Naive thymus-derived CD4-positive, alpha-beta T cell (primary cell): ENCODE data around the gene REX1BD. TPM values are rescaled to one million over a fixed set of nuclear protein-coding genes. Genes with fewer than 3 reads are reported as not detected.

Experiments used
- ATAC-seq: fragments of 150-1000 bp; cut with Tn5 transposase; 2 replicates; pipeline ENCODE4 v1.10.0; 2021; ENCODE audit warnings: mild to moderate bottlenecking, moderate library complexity
- CTCF ChIA-PET: fragments of 350-600 bp; sonication (Branson Sonifier 250); formaldehyde crosslinking; loops from one replicate; lab custom pipeline; 2021; ENCODE audit warnings: antibody characterized with exemption; lab: Charles Lee
- POLR2A ChIA-PET: fragments of 350-600 bp; sonication (Branson Sonifier 250); formaldehyde crosslinking; loops from one replicate; lab custom pipeline; 2021; ENCODE audit warnings: antibody characterized with exemption, inconsistent platforms; lab: Charles Lee
- DNase-seq, 9 donors: peaks; one replicate each; pipeline versions ENCODE4 v3.0.0 to v3.0.0-alpha.2; 2020 to 2022; ENCODE audit warnings: mixed read lengths in 1 of 9
- H3K27ac ChIP-seq: one replicate; pipeline ENCODE4 v1.7.0; 2013; ENCODE audit warnings: mild to moderate bottlenecking, low read depth, low read length, moderate library complexity
- H3K27me3 ChIP-seq, 2 donors: one replicate each; pipeline ENCODE4 v1.7.0; 2013; ENCODE audit warnings: low read length in 2 of 2, mild to moderate bottlenecking in 2 of 2, moderate library complexity in 2 of 2; ENCODE audit not compliant: control insufficient read depth in 2 of 2, insufficient read depth in 2 of 2
- H3K36me3 ChIP-seq, 3 experiments: 1 replicate in 2 of 3; 2 replicates in 1 of 3; pipeline ENCODE4 v1.7.0; 2013; ENCODE audit warnings: low read length in 3 of 3, mild to moderate bottlenecking in 3 of 3, moderate library complexity in 1 of 3; ENCODE audit not compliant: insufficient read depth in 3 of 3, control insufficient read depth in 2 of 3
- H3K4me1 ChIP-seq, 2 donors: one replicate each; pipeline ENCODE4 v1.7.0; 2013; ENCODE audit warnings: low read length in 2 of 2, mild to moderate bottlenecking in 2 of 2, moderate library complexity in 1 of 2; ENCODE audit not compliant: control insufficient read depth in 2 of 2, insufficient read depth in 2 of 2
- H3K4me3 ChIP-seq: 2 replicates; pipeline ENCODE4 v1.7.0; 2013; ENCODE audit warnings: mild to moderate bottlenecking, low read length
- H3K9me3 ChIP-seq, 3 experiments: 1 replicate in 2 of 3; 2 replicates in 1 of 3; pipeline ENCODE4 v1.7.0; 2013; ENCODE audit warnings: low read length in 3 of 3; ENCODE audit not compliant: control insufficient read depth in 2 of 3
- H3K27ac Mint-ChIP-seq, 9 donors: one replicate each; pipeline ENCODE4 v1.8.0; 2020 to 2022; ENCODE audit warnings: mixed read lengths in 9 of 9, mild to moderate bottlenecking in 8 of 9, moderate library complexity in 5 of 9, inconsistent platforms in 2 of 9
- H3K27me3 Mint-ChIP-seq, 5 donors: one replicate each; pipeline ENCODE4 v1.8.0; 2021 to 2022; ENCODE audit warnings: mixed read lengths in 5 of 5, mild to moderate bottlenecking in 1 of 5
- H3K36me3 Mint-ChIP-seq, 5 donors: one replicate each; pipeline ENCODE4 v1.8.0; 2020 to 2022; ENCODE audit warnings: mixed read lengths in 5 of 5, mild to moderate bottlenecking in 3 of 5, inconsistent platforms in 1 of 5
- H3K4me1 Mint-ChIP-seq, 7 donors: one replicate each; pipeline ENCODE4 v1.8.0; 2020 to 2022; ENCODE audit warnings: mixed read lengths in 7 of 7, mild to moderate bottlenecking in 3 of 7, inconsistent platforms in 1 of 7
- H3K4me3 Mint-ChIP-seq, 10 donors: one replicate each; pipeline ENCODE4 v1.8.0; 2020 to 2022; ENCODE audit warnings: mild to moderate bottlenecking in 10 of 10, mixed read lengths in 10 of 10, moderate library complexity in 6 of 10, inconsistent platforms in 2 of 10
- H3K9me3 Mint-ChIP-seq, 11 donors: one replicate each; pipeline ENCODE4 v1.8.0; 2020 to 2022; ENCODE audit warnings: mixed read lengths in 11 of 11, mild to moderate bottlenecking in 4 of 11, inconsistent platforms in 1 of 11, moderate library complexity in 1 of 11
- intact Hi-C, 2 donors: fragments of 100-400 bp; cut with micrococcal nuclease; formaldehyde crosslinking; loops; one replicate each; pipeline ENCODE4 v1.15.1; 2023
- polyA plus RNA-seq, 2 donors: library from polyadenylated mRNA; unstranded; fragments of 300-500 nt; fragmentation: Illumina TruSeq; gene quantifications; one replicate each; pipeline ENCODE4 v1.2.3, GENCODE V29; 2021
- total RNA-seq, 6 experiments: library from RNA in 5 of 6; stranded (reverse) in 5 of 6; gene quantifications; 1 replicate in 5 of 6; 2 replicates in 1 of 6; pipeline ENCODE4 v1.2.3 and lab custom pipeline; 2021 to 2026

The REX1BD gene
- total and polyA plus RNA-seq, 7 experiments from 2014 or later: 83.9 to 197 (median 151) TPM

DNA sequence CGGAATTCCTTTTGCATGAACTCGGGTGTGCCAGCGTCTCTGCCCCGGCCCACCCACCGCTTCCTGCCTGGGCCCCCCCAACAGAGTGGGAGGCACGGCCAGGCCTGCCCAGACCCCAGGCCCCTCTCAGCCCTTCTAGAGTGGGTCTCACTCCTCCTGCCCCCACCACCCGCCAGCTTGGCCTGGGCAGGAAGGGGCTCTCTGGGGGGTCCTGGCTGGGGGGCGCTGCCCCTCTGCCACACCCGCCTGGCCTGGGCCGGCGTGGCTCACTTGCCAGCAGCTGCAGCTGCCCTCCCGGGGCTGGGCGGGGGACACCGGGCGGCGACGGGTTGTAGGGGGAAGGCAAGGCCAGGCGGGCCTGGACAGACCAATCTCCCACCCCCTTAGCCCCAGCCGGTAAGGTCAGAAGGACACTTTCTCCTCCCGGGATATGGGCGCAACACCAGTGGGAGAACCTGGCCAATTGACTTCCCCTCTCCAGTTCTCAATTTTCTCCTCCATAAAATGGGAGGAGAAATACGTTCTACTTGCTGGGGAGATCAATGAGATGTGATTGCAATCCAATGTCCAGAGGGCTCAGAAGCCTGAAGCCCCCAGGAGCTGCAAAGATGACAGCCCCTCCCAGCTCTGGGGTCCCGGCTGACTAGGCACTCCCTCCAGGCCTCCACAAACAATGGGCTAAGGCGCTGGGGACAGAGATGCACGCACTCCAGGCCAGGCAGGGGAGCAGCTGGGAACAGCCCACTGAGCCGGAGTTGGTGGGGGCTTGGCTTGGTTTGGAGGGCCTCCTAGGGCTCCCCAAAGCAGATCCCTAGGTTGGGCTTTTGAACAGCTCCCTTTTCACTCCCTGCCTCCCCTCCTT lies 15.6 kb downstream of the REX1BD start:
- Histone ChIP-seq H3K4me1 (no peaks in the 10 kb centered on the region), H3K27me3 (peaks cover 4 to 20% of the 10 kb centered on the region in 2 donors), H3K27ac (no peak overlapping the region), H3K9me3 (no peaks in the 10 kb centered on the region), H3K4me3 (no peak overlapping the region), H3K36me3 (no peaks in the 10 kb centered on the region)
- Mint-ChIP-seq H3K27ac (no peak overlapping the region), H3K4me1 (peaks cover 2 to 23% (median 13%) of the 10 kb centered on the region in 7 donors), H3K9me3 (peaks cover 0 to 3% (median 0%) of the 10 kb centered on the region in 11 donors), H3K27me3 (peaks cover 42 to 61% (median 53%) of the 10 kb centered on the region in 5 donors), H3K36me3 (peaks cover 0 to 4% (median 0%) of the 10 kb centered on the region in 5 donors), H3K4me3 (no peak overlapping the region)
- CTCF ChIA-PET: interaction anchor here (0.5 kb wide), 1 partner anchor 69 kb away, joined by 3 read pairs; no protein-coding TSS in a partner anchor
- intact Hi-C loops: no loop called here
- DNase-seq: no peak
- ATAC-seq: no peak
- POLR2A ChIA-PET: interaction anchor here (1.0 kb wide), 1 partner anchor 15 kb away, joined by 3 read pairs; the partner anchor contains the start of gene REX1BD

- peak overlapping the region in 2 of 10 donors; percentile 16 to 76 for H3K4me3 Mint-ChIP-seq
- peaks cover 4 to 23% of the 10 kb centered on the region in 2 donors for H3K27me3 ChIP-seq
- ChIA-PET CTCF (interaction anchor here (0.5 kb wide), 1 partner anchor 68 kb away, joined by 3 read pairs; no protein-coding TSS in a partner anchor), POLR2A (interaction anchor here (1.0 kb wide), 1 partner anchor 16 kb away, joined by 3 read pairs; the partner anchor contains the start of gene REX1BD)
- peaks cover 0 to 3% (median 0%) of the 10 kb centered on the region in 11 donors for H3K9me3 Mint-ChIP-seq
- no peak overlapping the region for H3K27ac ChIP-seq
- no peak overlapping the region for H3K4me3 ChIP-seq
- H3K27ac Mint-ChIP-seq: no peak overlapping the region
- peaks cover 2 to 26% (median 13%) of the 10 kb centered on the region in 7 donors for H3K4me1 Mint-ChIP-seq
- ATAC-seq (no peak), DNase-seq (no peak)
- no peaks in the 10 kb centered on the region for H3K4me1 ChIP-seq
- peaks cover 0 to 4% (median 0%) of the 10 kb centered on the region in 5 donors for H3K36me3 Mint-ChIP-seq
- intact Hi-C loops: no loop called here
- H3K36me3 ChIP-seq: no peaks in the 10 kb centered on the region
- peaks cover 47 to 66% (median 56%) of the 10 kb centered on the region in 5 donors for H3K27me3 Mint-ChIP-seq
- H3K9me3 ChIP-seq: no peaks in the 10 kb centered on the region
Observed at GRCh38 chr19:18604820-18605159, 16.2 kb downstream of the REX1BD start.

DNA sequence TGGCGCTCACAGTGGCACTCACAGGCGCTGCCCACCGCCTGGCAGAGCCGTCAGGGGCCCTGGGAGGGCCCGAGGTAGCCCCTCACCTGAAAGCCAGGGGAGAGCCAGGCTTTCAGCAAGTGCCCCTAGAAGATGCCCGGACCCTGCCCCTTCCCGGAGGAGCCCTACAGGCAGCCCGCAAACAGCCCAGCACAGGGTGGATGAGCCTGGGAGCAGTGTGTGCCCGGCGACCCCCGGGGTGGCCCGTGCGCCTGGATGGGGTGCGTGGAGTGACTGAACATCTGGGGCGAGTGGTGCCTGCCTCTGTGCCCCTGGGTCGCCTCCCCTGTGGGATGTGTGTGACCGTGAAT lies 16.6 kb downstream of the REX1BD start:
- ChIA-PET POLR2A (no interaction called here), CTCF (no interaction called here)
- DNase-seq: no peak
- Mint-ChIP-seq H3K4me1 (peaks cover 2 to 26% (median 13%) of the 10 kb centered on the region in 7 donors), H3K27me3 (peaks cover 47 to 70% (median 60%) of the 10 kb centered on the region in 5 donors), H3K4me3 (peak overlapping the region; percentile 3 to 82 (median 47)), H3K27ac (peak overlapping the region in 1 of 9 donors; percentile 67), H3K9me3 (peaks cover 0 to 3% (median 0%) of the 10 kb centered on the region in 11 donors), H3K36me3 (peaks cover 0 to 4% (median 0%) of the 10 kb centered on the region in 5 donors)
- Histone ChIP-seq H3K27ac (no peak overlapping the region), H3K4me3 (no peak overlapping the region), H3K4me1 (no peaks in the 10 kb centered on the region), H3K36me3 (no peaks in the 10 kb centered on the region), H3K9me3 (no peaks in the 10 kb centered on the region), H3K27me3 (peaks cover 4 to 26% of the 10 kb centered on the region in 2 donors)
- ATAC-seq: no peak
- intact Hi-C loops: no loop called here

DNA sequence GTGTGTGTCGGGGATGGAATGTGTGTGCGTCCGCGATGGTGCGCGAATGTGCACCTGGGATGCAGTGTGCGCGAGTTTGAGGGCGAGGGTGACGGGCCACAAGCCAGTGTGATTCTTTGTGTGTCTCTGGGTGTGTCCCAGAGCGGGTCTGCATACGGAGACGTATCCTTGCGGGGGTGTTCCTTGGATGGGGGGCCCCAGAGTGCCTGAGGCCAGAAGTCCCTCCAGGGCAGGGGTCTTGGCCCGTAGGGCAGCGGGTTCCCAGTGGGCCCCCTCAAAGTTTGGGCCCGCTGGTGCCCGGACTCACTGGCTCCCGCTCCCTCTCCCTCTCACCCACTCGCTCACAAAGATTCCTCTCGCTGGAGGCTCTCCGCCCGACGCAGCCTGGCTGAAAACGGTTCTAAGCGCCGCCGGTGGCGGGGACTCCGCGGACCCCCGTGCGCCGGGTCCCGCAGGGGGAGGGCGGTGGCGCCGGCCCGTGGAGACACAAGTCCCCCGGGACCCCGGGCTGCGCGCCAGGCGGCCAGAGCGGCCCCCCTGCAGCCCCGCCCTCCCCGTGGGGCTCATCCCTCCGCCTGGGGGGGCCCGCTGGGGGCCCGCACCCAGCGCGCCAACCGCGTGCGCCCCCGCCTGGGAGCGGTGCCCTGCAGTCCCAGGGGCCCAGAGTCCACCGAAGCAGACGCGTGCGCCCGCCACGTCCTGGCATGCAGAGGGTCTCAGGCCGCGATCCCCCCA lies 17.1 kb downstream of the REX1BD start:
- ATAC-seq (no peak), DNase-seq (no peak)
- Mint-ChIP-seq H3K36me3 (peaks cover 0 to 4% (median 0%) of the 10 kb centered on the region in 5 donors), H3K27me3 (peaks cover 47 to 73% (median 63%) of the 10 kb centered on the region in 5 donors), H3K27ac (peak overlapping the region in 1 of 9 donors; percentile 67), H3K4me1 (peaks cover 2 to 26% (median 13%) of the 10 kb centered on the region in 7 donors), H3K9me3 (peaks cover 0 to 3% (median 0%) of the 10 kb centered on the region in 11 donors), H3K4me3 (peak overlapping the region; percentile 3 to 82 (median 47))
- ChIA-PET POLR2A (no interaction called here), CTCF (no interaction called here)
- Histone ChIP-seq H3K36me3 (no peaks in the 10 kb centered on the region), H3K4me3 (no peak overlapping the region), H3K27ac (no peak overlapping the region), H3K27me3 (peaks cover 4 to 30% of the 10 kb centered on the region in 2 donors), H3K9me3 (no peaks in the 10 kb centered on the region), H3K4me1 (no peaks in the 10 kb centered on the region)
- intact Hi-C loops: no loop called here

GRCh38 chr19:18606281-18607225 lies 18.0 kb downstream of the REX1BD start, which contains the start of gene CRLF1:
Gene CRLF1, minus strand, starts transcription at chr19:18606799. Its CDS starts 143 bp downstream, at chr19:18606656.
- no peaks in the 10 kb centered on the region for H3K36me3 ChIP-seq
- DNase-seq: no peak
- H3K27ac ChIP-seq: no peak within 1 kb of the TSS
- H3K27me3 Mint-ChIP-seq: peaks cover 51 to 76% (median 64%) of the 10 kb centered on the region in 5 donors
- ChIA-PET CTCF (no interaction called here), POLR2A (no interaction called here)
- no peak within 1 kb of the TSS for H3K4me3 ChIP-seq
- H3K36me3 Mint-ChIP-seq: peaks cover 0 to 4% (median 0%) of the 10 kb centered on the region in 5 donors
- H3K4me1 Mint-ChIP-seq: peaks cover 6 to 31% (median 19%) of the 10 kb centered on the region in 7 donors
- intact Hi-C loops: no loop called here
- ATAC-seq: no peak
- H3K9me3 ChIP-seq: no peaks in the 10 kb centered on the region
- H3K27me3 ChIP-seq: peaks cover 4 to 35% of the 10 kb centered on the region in 2 donors
- H3K4me1 ChIP-seq: peaks cover 0 to 5% of the 10 kb centered on the region in 2 donors
- peak within 1 kb of the TSS in 1 of 9 donors; percentile 67 for H3K27ac Mint-ChIP-seq
- peaks cover 0 to 3% (median 0%) of the 10 kb centered on the region in 11 donors for H3K9me3 Mint-ChIP-seq
- peak within 1 kb of the TSS in 5 of 10 donors; percentile 11 to 76 (median 45) for H3K4me3 Mint-ChIP-seq
